SK-N-SH (cell line): Measurements from ENCODE around the gene DPP10. TPM values are rescaled to one million over a fixed set of nuclear protein-coding genes. Genes with fewer than 3 reads are reported as not detected.

Experiments used
- CTCF ChIA-PET: fragments of 300-600, 350-600 bp; formaldehyde crosslinking; extraction: SDS; loops from one replicate; lab custom pipeline; 2021; lab: Yijun Ruan, JAX
- POLR2A ChIA-PET: fragments of 350-600 bp; sonication (Branson Sonifier 250); formaldehyde crosslinking; extraction: SDS; loops from one replicate; lab custom pipeline; 2020; ENCODE audit warnings: antibody characterized with exemption, inconsistent platforms; lab: Yijun Ruan, JAX
- DNase-seq: peaks from one replicate; pipeline ENCODE4 v3.0.0; 2012
- H2AFZ ChIP-seq: fragments of 200-600 bp; sonication (generic); 2 replicates; pipeline ENCODE4 v1.8.1; 2016; ENCODE audit warnings: antibody characterized with exemption, mild to moderate bottlenecking, low read depth
- H3F3A ChIP-seq: fragments of 200-600 bp; sonication (generic); replicated peaks from 2 replicates; pipeline ENCODE3; 2016; ENCODE audit warnings: antibody characterized with exemption, mild to moderate bottlenecking; ENCODE audit not compliant: insufficient read depth
- H3K27ac ChIP-seq, 2 experiments: fragments of 200-500 bp in 1 of 2; fragments of 200-600 bp in 1 of 2; sonication (Bioruptor generic) in 1 of 2; sonication (generic), shearing (Covaris generic) in 1 of 2; 2 replicates each; pipeline versions ENCODE4 v1.5.1 to v1.6.1; 2014 to 2016; ENCODE audit warnings: low read depth in 2 of 2, inconsistent platforms in 1 of 2, low read length in 1 of 2, mild to moderate bottlenecking in 1 of 2, mixed read lengths in 1 of 2
- H3K27me3 ChIP-seq: fragments of 200-600 bp; sonication (generic), shearing (Covaris generic); 2 replicates; pipeline ENCODE4 v1.6.1; 2016; ENCODE audit warnings: mixed run types; ENCODE audit not compliant: insufficient read depth
- H3K36me3 ChIP-seq, 2 experiments: fragments of 200-500 bp in 1 of 2; fragments of 200-600 bp in 1 of 2; sonication (Bioruptor generic) in 1 of 2; sonication (generic) in 1 of 2; replicated peaks in 1 of 2; 2 replicates each; pipeline versions ENCODE3 to v1.5.1; 2014 to 2016; ENCODE audit warnings: low read length in 1 of 2, mild to moderate bottlenecking in 1 of 2; ENCODE audit not compliant: insufficient read depth in 2 of 2, control insufficient read depth in 1 of 2
- H3K4me1 ChIP-seq, 2 experiments: fragments of 200-500 bp in 1 of 2; fragments of 200-600 bp in 1 of 2; sonication (Bioruptor generic) in 1 of 2; sonication (generic), shearing (Covaris generic) in 1 of 2; 2 replicates each; pipeline versions ENCODE4 v1.5.1 to v1.6.1; 2014 to 2016; ENCODE audit warnings: low read depth in 1 of 2, low read length in 1 of 2, mixed run types in 1 of 2; ENCODE audit not compliant: insufficient read depth in 2 of 2, control insufficient read depth in 1 of 2
- H3K4me2 ChIP-seq: fragments of 200-600 bp; sonication (generic), shearing (Covaris generic); 2 replicates; pipeline ENCODE4 v1.6.1; 2017; ENCODE audit warnings: mixed run types
- H3K4me3 ChIP-seq, 2 experiments: fragments of 200-500 bp in 1 of 2; fragments of 200-600 bp in 1 of 2; sonication (Bioruptor generic) in 1 of 2; sonication (generic), shearing (Covaris generic) in 1 of 2; 2 replicates each; pipeline versions ENCODE4 v1.5.1 to v1.8.1; 2014 to 2016; ENCODE audit warnings: low read depth in 2 of 2, inconsistent platforms in 1 of 2, low read length in 1 of 2, mild to moderate bottlenecking in 1 of 2, mixed read lengths in 1 of 2, moderate library complexity in 1 of 2
- H3K79me2 ChIP-seq: fragments of 200-600 bp; sonication (generic); 2 replicates; pipeline ENCODE4 v1.8.1; 2017; ENCODE audit warnings: mild to moderate bottlenecking; ENCODE audit not compliant: insufficient read depth
- H3K9ac ChIP-seq: fragments of 200-600 bp; sonication (generic); 2 replicates; pipeline ENCODE4 v1.6.1; 2017; ENCODE audit warnings: mixed run types
- H3K9me2 ChIP-seq: fragments of 200-600 bp; sonication (generic); 2 replicates; pipeline ENCODE4 v1.6.1; 2017; ENCODE audit warnings: mixed run types
- H3K9me3 ChIP-seq: fragments of 200-600 bp; sonication (generic); 2 replicates; pipeline ENCODE4 v1.6.1; 2017; ENCODE audit warnings: mixed run types, mild to moderate bottlenecking, moderate library complexity
- H4K20me1 ChIP-seq: fragments of 200-600 bp; sonication (generic); 2 replicates; pipeline ENCODE4 v1.6.1; 2017; ENCODE audit warnings: mild to moderate bottlenecking, mixed run types; ENCODE audit not compliant: insufficient read depth
- CHD2 ChIP-seq: fragments of 150-350 bp; IDR thresholded peaks from 2 replicates; pipeline ENCODE4 v1.6.1; 2018; ENCODE audit warnings: low read length; ENCODE audit not compliant: partially characterized antibody
- ELF1 ChIP-seq: IDR thresholded peaks from 2 replicates; pipeline ENCODE4 v1.4.0; 2012
- EZH2phosphoT487 ChIP-seq: fragments of 200-600 bp; sonication (generic); IDR thresholded peaks from 2 replicates; pipeline ENCODE4 v1.6.1; 2017; ENCODE audit warnings: low read depth, mixed run types, mild to moderate bottlenecking, antibody characterized with exemption, moderate library complexity, borderline replicate concordance
- FOSL2 ChIP-seq: IDR thresholded peaks from 2 replicates; pipeline ENCODE4 v1.4.0; 2012; ENCODE audit warnings: low read depth, mild to moderate bottlenecking, moderate library complexity, borderline replicate concordance
- GABPA ChIP-seq: IDR thresholded peaks from 2 replicates; pipeline ENCODE4 v1.4.0; 2012; ENCODE audit warnings: low read depth, mild to moderate bottlenecking
- GATA2 ChIP-seq: sonication (generic); formaldehyde crosslinking; IDR thresholded peaks from 2 replicates; pipeline ENCODE4 v1.5.0; 2020; ENCODE audit warnings: mild to moderate bottlenecking, missing genetic modification reagents
- NRF1 ChIP-seq: IDR thresholded peaks from 2 replicates; pipeline ENCODE4 v1.6.1; 2012; ENCODE audit warnings: low read depth, mild to moderate bottlenecking, low read length
- RAD21 ChIP-seq: IDR thresholded peaks from 2 replicates; pipeline ENCODE4 v1.6.1; 2012; ENCODE audit warnings: mild to moderate bottlenecking, low read length
- RCOR1 ChIP-seq: fragments of 150-350 bp; IDR thresholded peaks from 2 replicates; pipeline ENCODE4 v1.6.1; 2017; ENCODE audit warnings: antibody characterized with exemption, low read length
- RFX5 ChIP-seq: IDR thresholded peaks from 2 replicates; pipeline ENCODE4 v1.6.1; 2012; ENCODE audit warnings: mild to moderate bottlenecking, improper control_type of control experiment, low read length
- RXRA ChIP-seq: IDR thresholded peaks from 2 replicates; pipeline ENCODE4 v1.4.0; 2012; ENCODE audit warnings: low read depth, mild to moderate bottlenecking, borderline replicate concordance
- SIN3A ChIP-seq: IDR thresholded peaks from 2 replicates; pipeline ENCODE4 v1.6.1; 2012; ENCODE audit warnings: low read depth, mild to moderate bottlenecking, low read length, moderate library complexity, borderline replicate concordance
- SMC3 ChIP-seq: IDR thresholded peaks from 2 replicates; pipeline ENCODE4 v1.6.1; 2012; ENCODE audit warnings: low read depth, low read length, improper control_type of control experiment
- TAF1 ChIP-seq: IDR thresholded peaks from 2 replicates; pipeline ENCODE4 v1.6.1; 2012; ENCODE audit warnings: low read depth, mild to moderate bottlenecking, low read length, moderate library complexity, borderline replicate concordance
- TEAD4 ChIP-seq: IDR thresholded peaks from 2 replicates; pipeline ENCODE4 v1.4.0; 2012; ENCODE audit warnings: mild to moderate bottlenecking, borderline replicate concordance; ENCODE audit not compliant: insufficient read depth
- WGBS: methylation state at CpG from one replicate; pipeline ENCODE4 v1.1.6; 2017; ENCODE audit warnings: low lambda C conversion rate; 5-methylcytosine and 5-hydroxymethylcytosine counted together
- polyA plus RNA-seq, 3 experiments: library from polyadenylated mRNA; depleted of rRNA; stranded (reverse); fragments of >200 nt; gene quantifications; 2 replicates each; pipeline ENCODE4 v1.2.3, GENCODE V29; 2012
- TF ChIP-seq, protein P1 (sequence below): IDR thresholded peaks from 2 replicates; pipeline ENCODE4; 2012
- TF ChIP-seq, protein P2 (sequence below): IDR thresholded peaks from 2 replicates; pipeline ENCODE4 v1.6.1; 2012; ENCODE audit warnings: mild to moderate bottlenecking, low read depth, low read length, moderate library complexity
- TF ChIP-seq, protein P3 (sequence below): fragments of 150-350 bp; IDR thresholded peaks from 2 replicates; pipeline ENCODE4 v1.6.1; 2017; ENCODE audit warnings: antibody characterized with exemption, low read length, low read depth, borderline replicate concordance
- TF ChIP-seq, protein P4 (sequence below): IDR thresholded peaks from 2 replicates; pipeline ENCODE4 v1.4.0; 2012; ENCODE audit warnings: low read depth, borderline replicate concordance

The DPP10 gene
- polyA plus RNA-seq, 1 of the 3 experiments (the other 2 are of a cell fraction) = not detected

DNA sequence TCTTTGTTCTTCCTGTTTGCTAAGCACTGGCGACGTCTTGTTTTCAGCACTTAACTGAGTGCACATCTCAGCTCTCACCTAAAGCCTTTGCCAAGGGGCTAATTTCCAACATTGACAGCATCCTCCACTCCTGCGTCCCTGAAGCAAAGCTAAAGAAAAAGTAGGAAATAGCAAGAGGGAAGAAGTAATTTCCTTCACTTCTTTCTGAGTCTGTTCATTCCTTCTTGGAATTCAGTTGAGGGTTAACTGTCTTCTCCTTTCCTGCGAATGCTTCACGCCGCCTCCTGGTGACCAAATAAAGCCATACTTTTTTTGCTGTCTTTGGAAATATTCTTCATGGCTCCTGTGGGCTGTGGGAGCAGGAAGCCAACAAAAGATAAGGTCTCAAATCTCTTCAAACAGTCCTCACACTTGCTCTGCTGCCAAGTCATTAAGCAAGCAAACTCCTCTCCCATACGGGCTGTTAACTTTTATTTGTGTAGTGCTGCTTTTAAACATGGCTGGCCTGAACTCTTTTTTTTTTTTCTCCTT, 100.9 kb downstream of the DPP10 start:
- no peaks in the 10 kb centered on the region for H3K9me2 ChIP-seq
- no peak overlapping the region for H3K4me3 ChIP-seq
- POLR2A ChIA-PET = no interaction called here
- DNase-seq = no peak
- no peaks in the 10 kb centered on the region for H3K4me1 ChIP-seq
- no peaks in the 10 kb centered on the region for H3K79me2 ChIP-seq
- no peak overlapping the region for H3K4me2 ChIP-seq
- no peaks in the 10 kb centered on the region for H3F3A ChIP-seq
- no peak overlapping the region for H3K27ac ChIP-seq
- CTCF ChIA-PET = no interaction called here
- no peaks in the 10 kb centered on the region for H3K36me3 ChIP-seq
- H3K27me3 ChIP-seq = no peaks in the 10 kb centered on the region; the same call in 1 of the 2 replicates
- H4K20me1 ChIP-seq = no peaks in the 10 kb centered on the region
- H2AFZ ChIP-seq = no peak overlapping the region
- H3K9me3 ChIP-seq = no peaks in the 10 kb centered on the region
- TF ChIP-seq EZH2phosphoT487 = no peak
- no peak for TF ChIP-seq ELF1
- TF ChIP-seq NRF1 = no peak
- TF ChIP-seq GATA2 (CRISPR knock-in tag) = no peak
- no peak for TF ChIP-seq CHD2
- no peak overlapping the region for H3K9ac ChIP-seq
- WGBS = 8% methylated on average over 7 of the region's 7 CpGs

DNA sequence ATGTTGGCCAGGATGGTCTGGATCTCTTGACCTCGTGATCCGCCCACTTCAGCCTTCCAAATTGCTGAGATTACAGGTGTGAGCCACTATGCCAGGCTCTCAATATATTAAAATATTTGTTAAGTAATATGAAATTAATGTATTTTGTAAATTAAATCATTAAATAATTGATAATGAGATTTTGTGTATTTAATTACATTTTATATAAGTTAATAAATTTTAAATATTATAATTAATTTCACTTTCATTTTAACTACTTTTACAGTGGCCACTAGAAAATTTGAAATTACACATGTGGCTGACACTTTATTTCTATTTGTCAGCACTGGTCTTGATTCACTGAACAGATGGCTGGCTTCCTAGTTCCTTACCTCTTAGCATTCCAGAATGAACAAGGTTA, 102.6 kb downstream of the DPP10 start:
- POLR2A ChIA-PET = no interaction called here
- H2AFZ ChIP-seq = no peak overlapping the region
- no peak for DNase-seq
- TF ChIP-seq RFX5 = no peak
- no peak for TF ChIP-seq GATA2 (CRISPR knock-in tag)
- TF ChIP-seq EZH2phosphoT487 = no peak
- TF ChIP-seq, protein P1, sequence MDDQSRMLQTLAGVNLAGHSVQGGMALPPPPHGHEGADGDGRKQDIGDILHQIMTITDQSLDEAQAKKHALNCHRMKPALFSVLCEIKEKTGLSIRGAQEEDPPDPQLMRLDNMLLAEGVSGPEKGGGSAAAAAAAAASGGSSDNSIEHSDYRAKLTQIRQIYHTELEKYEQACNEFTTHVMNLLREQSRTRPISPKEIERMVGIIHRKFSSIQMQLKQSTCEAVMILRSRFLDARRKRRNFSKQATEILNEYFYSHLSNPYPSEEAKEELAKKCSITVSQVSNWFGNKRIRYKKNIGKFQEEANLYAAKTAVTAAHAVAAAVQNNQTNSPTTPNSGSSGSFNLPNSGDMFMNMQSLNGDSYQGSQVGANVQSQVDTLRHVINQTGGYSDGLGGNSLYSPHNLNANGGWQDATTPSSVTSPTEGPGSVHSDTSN = no peak
- TF ChIP-seq TAF1 = no peak
- no peak for TF ChIP-seq FOSL2
- TF ChIP-seq RXRA = no peak
- TF ChIP-seq, protein P2, sequence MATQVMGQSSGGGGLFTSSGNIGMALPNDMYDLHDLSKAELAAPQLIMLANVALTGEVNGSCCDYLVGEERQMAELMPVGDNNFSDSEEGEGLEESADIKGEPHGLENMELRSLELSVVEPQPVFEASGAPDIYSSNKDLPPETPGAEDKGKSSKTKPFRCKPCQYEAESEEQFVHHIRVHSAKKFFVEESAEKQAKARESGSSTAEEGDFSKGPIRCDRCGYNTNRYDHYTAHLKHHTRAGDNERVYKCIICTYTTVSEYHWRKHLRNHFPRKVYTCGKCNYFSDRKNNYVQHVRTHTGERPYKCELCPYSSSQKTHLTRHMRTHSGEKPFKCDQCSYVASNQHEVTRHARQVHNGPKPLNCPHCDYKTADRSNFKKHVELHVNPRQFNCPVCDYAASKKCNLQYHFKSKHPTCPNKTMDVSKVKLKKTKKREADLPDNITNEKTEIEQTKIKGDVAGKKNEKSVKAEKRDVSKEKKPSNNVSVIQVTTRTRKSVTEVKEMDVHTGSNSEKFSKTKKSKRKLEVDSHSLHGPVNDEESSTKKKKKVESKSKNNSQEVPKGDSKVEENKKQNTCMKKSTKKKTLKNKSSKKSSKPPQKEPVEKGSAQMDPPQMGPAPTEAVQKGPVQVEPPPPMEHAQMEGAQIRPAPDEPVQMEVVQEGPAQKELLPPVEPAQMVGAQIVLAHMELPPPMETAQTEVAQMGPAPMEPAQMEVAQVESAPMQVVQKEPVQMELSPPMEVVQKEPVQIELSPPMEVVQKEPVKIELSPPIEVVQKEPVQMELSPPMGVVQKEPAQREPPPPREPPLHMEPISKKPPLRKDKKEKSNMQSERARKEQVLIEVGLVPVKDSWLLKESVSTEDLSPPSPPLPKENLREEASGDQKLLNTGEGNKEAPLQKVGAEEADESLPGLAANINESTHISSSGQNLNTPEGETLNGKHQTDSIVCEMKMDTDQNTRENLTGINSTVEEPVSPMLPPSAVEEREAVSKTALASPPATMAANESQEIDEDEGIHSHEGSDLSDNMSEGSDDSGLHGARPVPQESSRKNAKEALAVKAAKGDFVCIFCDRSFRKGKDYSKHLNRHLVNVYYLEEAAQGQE = no peak
- no peak for TF ChIP-seq GABPA
- no peak for TF ChIP-seq ELF1
- TF ChIP-seq, protein P3, sequence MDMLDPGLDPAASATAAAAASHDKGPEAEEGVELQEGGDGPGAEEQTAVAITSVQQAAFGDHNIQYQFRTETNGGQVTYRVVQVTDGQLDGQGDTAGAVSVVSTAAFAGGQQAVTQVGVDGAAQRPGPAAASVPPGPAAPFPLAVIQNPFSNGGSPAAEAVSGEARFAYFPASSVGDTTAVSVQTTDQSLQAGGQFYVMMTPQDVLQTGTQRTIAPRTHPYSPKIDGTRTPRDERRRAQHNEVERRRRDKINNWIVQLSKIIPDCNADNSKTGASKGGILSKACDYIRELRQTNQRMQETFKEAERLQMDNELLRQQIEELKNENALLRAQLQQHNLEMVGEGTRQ = no peak
- no peak for TF ChIP-seq SMC3
- no peak for TF ChIP-seq SIN3A
- no peak for TF ChIP-seq TEAD4
- TF ChIP-seq RAD21 = no peak
- no peak for TF ChIP-seq RCOR1
- TF ChIP-seq, protein P4, sequence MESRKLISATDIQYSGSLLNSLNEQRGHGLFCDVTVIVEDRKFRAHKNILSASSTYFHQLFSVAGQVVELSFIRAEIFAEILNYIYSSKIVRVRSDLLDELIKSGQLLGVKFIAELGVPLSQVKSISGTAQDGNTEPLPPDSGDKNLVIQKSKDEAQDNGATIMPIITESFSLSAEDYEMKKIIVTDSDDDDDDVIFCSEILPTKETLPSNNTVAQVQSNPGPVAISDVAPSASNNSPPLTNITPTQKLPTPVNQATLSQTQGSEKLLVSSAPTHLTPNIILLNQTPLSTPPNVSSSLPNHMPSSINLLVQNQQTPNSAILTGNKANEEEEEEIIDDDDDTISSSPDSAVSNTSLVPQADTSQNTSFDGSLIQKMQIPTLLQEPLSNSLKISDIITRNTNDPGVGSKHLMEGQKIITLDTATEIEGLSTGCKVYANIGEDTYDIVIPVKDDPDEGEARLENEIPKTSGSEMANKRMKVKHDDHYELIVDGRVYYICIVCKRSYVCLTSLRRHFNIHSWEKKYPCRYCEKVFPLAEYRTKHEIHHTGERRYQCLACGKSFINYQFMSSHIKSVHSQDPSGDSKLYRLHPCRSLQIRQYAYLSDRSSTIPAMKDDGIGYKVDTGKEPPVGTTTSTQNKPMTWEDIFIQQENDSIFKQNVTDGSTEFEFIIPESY = no peak
- no peaks in the 10 kb centered on the region for H3F3A ChIP-seq
- H3K27ac ChIP-seq = no peak overlapping the region
- no peak overlapping the region for H3K4me2 ChIP-seq
- CTCF ChIA-PET = no interaction called here
- WGBS = 39% methylated on average over 2 of the region's 2 CpGs
- H3K9me2 ChIP-seq = no peaks in the 10 kb centered on the region
- no peaks in the 10 kb centered on the region for H3K4me1 ChIP-seq
- H3K9me3 ChIP-seq = no peaks in the 10 kb centered on the region
- H3K36me3 ChIP-seq = no peaks in the 10 kb centered on the region
- no peaks in the 10 kb centered on the region for H3K79me2 ChIP-seq
- H4K20me1 ChIP-seq = no peaks in the 10 kb centered on the region
- H3K27me3 ChIP-seq = no peaks in the 10 kb centered on the region; the same call in 1 of the 2 replicates
- H3K4me3 ChIP-seq = no peak overlapping the region
- no peak overlapping the region for H3K9ac ChIP-seq
